Activated effector memory CD4-positive, alpha-beta T cell treated with anti-CD3 and anti-CD28 coated beads, Interleukin-2, amount 50 U/mL, for 16 hours (primary cell): ENCODE data around the gene NUTM2G.
"Not testable (repeated sequence)": the region's sequence is repeated elsewhere in the genome, so short reads cannot be mapped to it uniquely, and the experiment has no call there.

ENCODE experiments used
- DNase-seq: peaks from one replicate; pipeline ENCODE4 v3.0.0-alpha.2; 2020

The NUTM2G gene

GRCh38 chr9:96928543-96928942 lies at the start of gene NUTM2G:
Gene NUTM2G, plus strand, starts transcription at chr9:96928843. Its CDS starts 182 bp downstream, at chr9:96929025.
- not testable (repeated sequence) for DNase-seq

DNA sequence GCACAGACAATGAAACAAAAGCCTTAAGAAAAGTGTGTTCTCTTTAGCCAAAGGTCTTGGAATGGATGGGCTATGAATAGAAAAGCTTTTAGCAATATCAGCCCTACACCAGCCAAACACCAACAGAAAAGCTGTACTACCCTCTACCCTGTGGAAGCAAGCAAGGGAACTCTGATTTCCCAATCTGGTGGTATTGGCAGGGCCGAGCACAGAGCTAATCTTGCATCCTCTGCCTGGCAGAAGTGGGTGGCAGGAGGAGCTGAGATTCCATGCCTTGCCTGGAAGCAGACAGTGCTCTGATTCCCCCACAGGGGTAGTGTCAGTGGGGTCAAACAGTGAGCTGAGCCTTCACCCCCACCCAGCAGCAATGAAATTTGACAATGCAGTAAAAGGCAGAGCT lies 44.7 kb upstream of the NUTM2G start:
- DNase-seq: no peak

GRCh38 chr9:96884443-96884842 lies 44.2 kb upstream of the NUTM2G start:
- DNase-seq: no peak

DNA sequence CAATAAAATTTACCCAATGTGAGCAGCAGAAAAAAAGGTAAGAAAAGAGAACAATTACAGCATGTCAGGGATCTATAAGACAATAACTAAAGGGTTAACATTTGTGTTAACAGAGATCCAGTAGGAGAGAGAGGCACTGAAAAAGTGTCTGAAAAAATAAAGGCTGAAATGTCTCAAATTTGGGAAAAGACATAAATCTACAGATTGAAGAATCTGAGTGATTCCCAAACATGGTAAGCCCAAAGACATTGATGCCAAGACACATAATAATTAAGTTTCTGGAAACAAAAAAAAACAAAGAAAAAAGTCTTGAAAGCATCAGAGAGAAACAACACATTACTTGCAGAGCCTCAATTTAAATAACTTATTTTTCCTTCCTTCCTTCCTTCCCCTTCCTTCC lies 43.2 kb upstream of the NUTM2G start:
- DNase-seq: no peak

- DNase-seq: no peak
Observed at GRCh38 chr9:96888591-96888990, 40.1 kb upstream of the NUTM2G start.

DNA sequence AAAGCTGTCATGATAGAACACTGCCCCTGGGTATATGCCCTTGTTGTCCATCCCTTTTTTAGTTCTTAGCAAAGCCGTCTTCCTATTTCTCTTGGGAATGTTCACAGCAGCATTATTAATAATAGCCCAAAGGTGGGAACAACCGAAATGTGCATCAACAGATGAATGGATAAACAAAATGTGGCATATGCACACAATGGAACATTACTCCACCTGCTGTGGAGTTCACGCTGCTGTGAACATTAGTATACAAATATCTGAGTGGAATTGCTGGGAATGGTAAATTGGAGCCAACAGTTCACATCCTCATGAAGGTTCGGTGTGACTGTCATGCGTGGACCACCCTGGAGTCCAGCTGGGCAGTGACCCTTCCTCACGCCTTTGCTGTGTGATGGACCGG lies 36.5 kb upstream of the NUTM2G start:
- DNase-seq: no peak

DNA sequence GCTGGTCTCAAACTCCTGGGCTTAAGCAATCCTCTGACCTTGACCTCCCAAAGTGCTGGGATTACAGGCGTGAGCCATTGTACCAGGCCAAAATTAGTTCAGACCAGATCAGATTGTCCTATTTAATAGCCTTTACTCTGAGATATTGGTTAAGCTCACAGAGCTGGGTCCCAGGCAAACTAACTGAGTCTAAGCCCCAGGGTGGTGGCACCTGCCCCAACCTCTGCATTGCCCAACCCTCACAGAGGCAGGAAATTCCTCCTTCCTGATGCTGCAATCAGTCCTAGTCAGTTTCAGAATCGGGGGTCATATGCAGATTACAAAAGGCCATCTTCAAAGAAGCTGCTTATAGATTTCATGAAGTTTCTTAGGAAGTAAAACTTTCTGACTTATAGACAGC lies 28.6 kb upstream of the NUTM2G start:
- not testable (repeated sequence) for DNase-seq

GRCh38 chr9:96904947-96905722 lies 23.5 kb upstream of the NUTM2G start:
- DNase-seq: not testable (repeated sequence)

- DNase-seq: not testable (repeated sequence)
Observed at GRCh38 chr9:96908479-96908878, 20.2 kb upstream of the NUTM2G start.

- DNase-seq: not testable (repeated sequence)
Observed at GRCh38 chr9:96915539-96915938, 13.1 kb upstream of the NUTM2G start.

DNA sequence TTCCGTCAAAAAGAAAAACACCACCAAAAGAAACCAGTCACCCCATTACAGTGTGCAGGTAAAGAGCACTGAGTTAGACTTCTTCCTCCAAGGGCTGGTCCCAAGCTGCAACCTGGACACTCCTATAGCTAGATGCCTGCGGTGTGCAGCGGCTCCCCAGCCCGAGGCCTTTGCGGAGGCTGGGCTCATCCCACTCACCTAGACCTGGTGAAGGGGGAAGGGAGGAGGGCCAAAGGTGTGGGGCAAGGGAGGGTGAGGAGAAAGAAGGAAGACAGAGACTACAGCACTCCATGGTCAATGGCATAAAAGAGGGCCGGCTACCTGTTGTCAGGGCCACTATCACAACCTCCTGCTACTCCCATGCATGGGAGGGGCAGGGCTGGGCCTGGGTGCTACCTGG lies 12.1 kb upstream of the NUTM2G start:
- not testable (repeated sequence) for DNase-seq

DNA sequence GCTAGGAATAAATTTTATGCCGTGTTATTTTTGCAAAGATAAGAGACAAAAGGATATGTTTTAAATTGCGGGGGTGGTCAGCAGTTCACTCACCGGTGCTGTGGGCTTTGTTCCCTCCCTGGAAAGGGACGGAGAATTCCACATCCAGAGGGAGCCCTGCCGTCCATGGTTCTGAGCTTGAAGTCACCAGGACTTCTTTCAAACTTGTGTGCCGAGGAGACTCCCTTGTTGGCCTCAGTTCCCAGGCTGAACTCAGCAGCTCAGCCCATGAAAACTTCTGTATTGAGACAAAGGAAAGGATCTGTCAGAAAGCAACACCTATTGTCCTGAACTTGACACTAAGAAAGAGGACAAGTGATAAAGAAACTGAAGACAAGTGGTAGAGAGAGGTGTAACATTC lies 10.1 kb upstream of the NUTM2G start:
- not testable (repeated sequence) for DNase-seq

DNA sequence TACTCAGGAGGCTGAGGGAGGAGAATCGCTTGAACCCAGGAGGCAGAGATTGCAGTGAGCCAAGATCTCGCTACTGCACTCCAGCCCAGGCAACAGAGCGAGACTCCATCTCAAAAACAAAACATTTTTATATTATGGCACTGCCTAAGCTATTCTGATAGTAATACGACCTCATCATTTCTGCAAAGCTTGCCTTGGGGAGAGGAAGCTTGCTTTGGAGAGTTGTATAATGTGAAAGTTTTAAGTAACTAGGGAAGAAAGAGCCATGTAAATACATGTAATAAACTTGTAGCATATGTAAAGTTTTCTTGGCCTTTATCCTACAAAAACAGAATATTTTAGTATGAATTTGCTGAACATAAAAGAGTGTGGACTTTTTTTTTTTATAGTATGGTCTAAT lies 7.8 kb upstream of the NUTM2G start:
- not testable (repeated sequence) for DNase-seq

DNA sequence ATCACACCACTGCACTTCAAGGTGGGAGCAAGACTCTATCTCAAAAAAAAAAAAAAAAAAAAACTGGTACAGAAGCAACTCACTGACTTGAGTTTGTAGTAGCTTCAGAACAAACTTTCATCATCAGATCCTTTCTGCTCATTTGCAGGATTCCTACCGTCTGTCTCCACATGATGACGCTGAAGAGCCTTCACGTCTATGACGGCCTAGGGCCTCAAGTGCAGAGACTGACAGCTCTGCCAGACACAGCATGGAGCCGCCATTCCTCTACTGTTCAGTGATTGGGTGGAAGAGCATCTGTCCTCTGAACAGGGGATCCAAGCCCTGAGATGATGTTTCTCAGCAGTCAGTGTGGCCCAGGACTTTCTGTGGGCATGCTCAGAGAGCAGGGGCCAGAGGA lies 3.1 kb upstream of the NUTM2G start:
- not testable (repeated sequence) for DNase-seq

DNA sequence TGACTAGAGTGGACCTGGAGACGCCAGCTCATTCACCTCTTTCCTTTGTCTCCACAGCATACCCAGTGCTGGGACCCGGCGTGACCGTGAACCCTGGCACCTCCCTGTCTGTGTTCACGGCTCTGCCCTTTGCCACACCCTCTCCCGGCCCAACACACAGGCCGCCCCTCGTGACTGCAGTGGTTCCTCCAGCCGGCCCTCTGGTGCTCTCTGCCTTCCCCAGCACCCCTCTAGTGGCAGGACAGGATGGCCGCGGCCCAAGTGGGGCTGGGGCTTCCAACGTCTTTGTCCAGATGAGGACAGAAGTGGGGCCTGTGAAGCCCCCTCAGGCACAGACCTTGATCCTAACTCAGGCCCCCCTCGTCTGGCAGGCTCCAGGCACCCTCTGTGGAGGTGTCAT lies 3.0 kb downstream of the NUTM2G start:
- DNase-seq: not testable (repeated sequence)

GRCh38 chr9:96934097-96934496 lies 5.5 kb downstream of the NUTM2G start:
- DNase-seq: not testable (repeated sequence)

- not testable (repeated sequence) for DNase-seq
Observed at GRCh38 chr9:96934706-96935105, 6.1 kb downstream of the NUTM2G start.

GRCh38 chr9:96935401-96935800 lies 6.8 kb downstream of the NUTM2G start:
- DNase-seq: not testable (repeated sequence)

DNA sequence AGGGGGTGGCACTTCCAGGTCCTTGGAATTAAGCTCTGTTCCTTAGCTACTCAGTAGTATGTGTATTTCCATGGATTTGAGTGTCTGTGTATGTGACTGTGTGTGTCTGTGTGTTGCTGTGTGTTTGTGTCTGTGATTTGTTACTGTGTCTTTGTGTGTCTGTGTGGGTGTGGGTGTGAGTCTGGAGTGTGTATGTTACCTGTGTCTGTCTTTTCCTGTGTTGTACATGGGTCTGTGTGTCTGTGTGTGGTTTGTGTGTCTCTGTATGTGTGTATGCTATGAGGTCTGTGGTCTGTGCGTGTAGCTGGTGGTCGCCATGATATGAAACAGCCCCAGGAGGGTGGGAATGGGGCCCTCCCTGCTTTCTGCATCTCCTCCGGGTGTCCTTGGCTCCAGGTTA lies 8.8 kb downstream of the NUTM2G start:
- not testable (repeated sequence) for DNase-seq

- DNase-seq: not testable (repeated sequence)
Observed at GRCh38 chr9:96938957-96939665, 10.5 kb downstream of the NUTM2G start.

GRCh38 chr9:96940982-96941381 lies 12.3 kb downstream of the NUTM2G start:
- not testable (repeated sequence) for DNase-seq

DNA sequence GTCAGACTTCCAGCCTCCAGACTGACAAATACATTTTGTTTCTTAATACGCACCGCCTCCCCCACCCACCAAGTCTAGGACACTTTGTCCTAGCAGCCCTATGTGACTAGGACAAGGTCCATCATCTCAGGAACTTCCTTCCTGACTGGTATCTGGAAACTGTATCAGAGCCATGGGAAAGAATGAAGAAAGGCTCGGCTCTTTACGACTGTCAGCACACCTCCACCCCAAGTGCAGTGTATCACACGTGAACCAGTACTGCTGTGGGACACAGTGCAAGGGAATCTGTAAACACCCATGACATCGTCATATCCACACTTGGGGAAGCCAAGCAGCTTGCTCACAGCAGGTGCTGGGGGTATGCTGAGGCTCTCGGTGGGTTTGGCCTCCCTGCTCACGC lies 13.0 kb downstream of the NUTM2G start:
- DNase-seq: not testable (repeated sequence)

DNA sequence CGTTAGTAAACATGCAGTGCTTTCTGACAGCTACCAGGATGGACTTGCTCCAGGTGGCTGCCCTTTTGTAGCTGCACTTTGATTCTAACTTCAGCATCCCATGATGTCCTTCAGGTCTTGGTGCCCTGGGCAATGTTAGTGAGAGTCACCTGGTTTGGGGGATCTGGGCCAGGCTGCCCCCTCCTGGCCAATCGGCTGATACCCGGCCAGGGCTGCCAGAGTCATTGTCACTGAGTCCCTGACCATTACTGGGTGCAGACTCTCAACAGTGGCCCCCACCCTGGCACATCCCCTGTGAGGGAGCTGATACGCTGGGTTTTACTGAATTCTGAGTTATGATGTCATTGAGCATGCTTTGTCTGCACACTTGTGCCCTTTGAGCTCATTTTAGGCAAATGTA lies 13.5 kb downstream of the NUTM2G start:
- not testable (repeated sequence) for DNase-seq

DNA sequence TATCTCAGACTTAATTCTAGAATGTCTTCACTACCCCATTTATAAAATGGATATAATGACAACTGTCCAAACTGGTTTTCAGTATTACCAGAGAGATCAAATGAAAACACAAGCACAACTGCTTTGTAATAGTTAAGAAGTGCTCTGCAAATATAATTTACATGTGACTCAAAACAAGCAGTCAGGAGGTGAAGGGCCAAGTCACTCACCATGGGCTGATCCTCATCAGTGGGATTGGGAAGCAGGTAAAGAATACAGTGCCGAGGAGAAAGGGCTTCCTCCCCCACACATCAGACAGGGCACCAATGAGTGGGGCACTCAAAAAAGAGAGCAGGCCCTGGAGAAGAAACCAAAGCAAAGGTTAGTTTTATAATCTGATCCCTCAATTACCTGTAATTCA lies 20.7 kb downstream of the NUTM2G start:
- not testable (repeated sequence) for DNase-seq
